ENCODE measurements around the gene DNMBP.

DNA sequence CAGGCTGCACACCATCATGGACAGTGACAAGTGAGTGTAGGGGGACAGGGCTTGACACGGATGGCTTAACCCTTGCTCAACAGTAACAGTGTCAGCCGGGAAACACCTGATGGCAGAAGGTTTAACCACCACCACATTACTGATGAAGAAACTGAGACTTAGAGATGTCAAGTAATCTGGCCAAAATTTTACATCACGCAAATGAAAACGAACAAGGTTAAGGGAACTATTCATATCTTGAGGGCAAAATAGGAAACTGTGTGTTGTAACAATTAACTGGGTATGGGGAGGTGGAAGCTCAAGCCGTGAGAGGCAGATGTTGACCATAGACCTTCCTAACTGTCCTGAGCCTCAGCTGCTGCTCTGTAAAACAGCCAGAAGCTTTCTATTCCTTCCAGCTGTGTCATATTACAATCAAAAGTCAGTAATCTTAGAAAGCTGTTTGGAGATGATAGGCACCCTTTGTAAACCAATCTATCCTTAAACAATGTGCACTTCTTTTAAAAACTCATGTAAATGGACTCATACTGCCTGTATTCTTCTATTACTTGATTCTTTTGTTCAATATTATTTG is 158.9 kb downstream of the DNMBP start:
- TF ChIP-seq EZH2phosphoT487 (IDR thresholded peaks at IDR 0.05; ENCODE audit: low read length) = no peak
- TF ChIP-seq, protein P1, sequence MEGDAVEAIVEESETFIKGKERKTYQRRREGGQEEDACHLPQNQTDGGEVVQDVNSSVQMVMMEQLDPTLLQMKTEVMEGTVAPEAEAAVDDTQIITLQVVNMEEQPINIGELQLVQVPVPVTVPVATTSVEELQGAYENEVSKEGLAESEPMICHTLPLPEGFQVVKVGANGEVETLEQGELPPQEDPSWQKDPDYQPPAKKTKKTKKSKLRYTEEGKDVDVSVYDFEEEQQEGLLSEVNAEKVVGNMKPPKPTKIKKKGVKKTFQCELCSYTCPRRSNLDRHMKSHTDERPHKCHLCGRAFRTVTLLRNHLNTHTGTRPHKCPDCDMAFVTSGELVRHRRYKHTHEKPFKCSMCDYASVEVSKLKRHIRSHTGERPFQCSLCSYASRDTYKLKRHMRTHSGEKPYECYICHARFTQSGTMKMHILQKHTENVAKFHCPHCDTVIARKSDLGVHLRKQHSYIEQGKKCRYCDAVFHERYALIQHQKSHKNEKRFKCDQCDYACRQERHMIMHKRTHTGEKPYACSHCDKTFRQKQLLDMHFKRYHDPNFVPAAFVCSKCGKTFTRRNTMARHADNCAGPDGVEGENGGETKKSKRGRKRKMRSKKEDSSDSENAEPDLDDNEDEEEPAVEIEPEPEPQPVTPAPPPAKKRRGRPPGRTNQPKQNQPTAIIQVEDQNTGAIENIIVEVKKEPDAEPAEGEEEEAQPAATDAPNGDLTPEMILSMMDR (IDR thresholded peaks at IDR 0.05; ENCODE audit: low read length) = no peak
- no peak for TF ChIP-seq EZH2 (optimal IDR thresholded peaks at IDR 0.05; ENCODE audit: low read depth, low read length)
